NCI-H1092 (cell line): ENCODE results near the gene HCST.

ENCODE experiments used
- DNase-seq: peaks from one replicate; lab custom pipeline; 2025; lab: John Stamatoyannopoulos, UW

The HCST gene

DNA sequence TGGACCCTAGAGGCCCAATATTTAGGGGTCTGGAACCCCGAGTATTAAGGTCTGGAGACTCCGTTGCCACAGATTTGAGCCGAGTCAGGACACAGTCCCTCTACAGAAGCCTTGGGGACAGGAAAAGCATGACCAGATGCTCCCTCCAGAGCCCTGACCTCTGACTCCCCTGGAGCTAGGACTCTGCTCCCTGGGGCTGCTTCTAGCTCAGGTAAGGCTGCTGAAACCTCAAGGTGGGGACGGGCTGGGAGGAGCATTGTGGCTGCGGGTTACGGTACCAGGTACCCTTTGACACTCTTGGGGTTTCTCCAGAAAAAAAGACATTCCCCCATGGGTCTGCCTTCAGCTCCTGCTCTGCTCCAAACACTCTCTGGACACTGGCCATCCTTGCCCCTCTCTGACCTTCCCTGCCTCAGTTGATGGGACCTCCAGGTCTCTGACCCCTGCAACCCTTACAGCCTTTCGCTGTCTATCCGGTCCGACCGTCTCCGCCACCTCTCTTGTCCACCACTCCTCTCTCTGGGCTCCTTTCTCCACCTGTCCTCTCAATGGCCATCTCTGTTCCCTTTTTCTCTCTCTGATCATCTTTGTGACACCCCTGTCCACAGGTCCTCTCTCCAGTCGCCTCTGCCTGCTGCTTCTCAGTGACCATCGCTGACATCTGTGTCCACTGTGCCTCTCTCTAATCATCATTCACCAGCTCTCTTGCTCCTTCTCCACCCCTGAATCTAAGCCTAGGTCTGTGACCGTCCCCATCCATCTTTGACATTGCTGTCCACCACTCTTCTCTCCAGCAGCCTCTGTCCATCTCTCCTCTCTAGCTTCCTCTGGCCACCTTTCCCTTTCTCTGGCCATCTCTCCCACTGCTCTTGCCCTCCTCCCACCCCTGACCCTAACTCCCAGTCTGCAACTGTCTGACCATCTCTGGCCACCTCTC lies 35.3 kb downstream of the HCST start:
- DNase-seq, result no peak

DNA sequence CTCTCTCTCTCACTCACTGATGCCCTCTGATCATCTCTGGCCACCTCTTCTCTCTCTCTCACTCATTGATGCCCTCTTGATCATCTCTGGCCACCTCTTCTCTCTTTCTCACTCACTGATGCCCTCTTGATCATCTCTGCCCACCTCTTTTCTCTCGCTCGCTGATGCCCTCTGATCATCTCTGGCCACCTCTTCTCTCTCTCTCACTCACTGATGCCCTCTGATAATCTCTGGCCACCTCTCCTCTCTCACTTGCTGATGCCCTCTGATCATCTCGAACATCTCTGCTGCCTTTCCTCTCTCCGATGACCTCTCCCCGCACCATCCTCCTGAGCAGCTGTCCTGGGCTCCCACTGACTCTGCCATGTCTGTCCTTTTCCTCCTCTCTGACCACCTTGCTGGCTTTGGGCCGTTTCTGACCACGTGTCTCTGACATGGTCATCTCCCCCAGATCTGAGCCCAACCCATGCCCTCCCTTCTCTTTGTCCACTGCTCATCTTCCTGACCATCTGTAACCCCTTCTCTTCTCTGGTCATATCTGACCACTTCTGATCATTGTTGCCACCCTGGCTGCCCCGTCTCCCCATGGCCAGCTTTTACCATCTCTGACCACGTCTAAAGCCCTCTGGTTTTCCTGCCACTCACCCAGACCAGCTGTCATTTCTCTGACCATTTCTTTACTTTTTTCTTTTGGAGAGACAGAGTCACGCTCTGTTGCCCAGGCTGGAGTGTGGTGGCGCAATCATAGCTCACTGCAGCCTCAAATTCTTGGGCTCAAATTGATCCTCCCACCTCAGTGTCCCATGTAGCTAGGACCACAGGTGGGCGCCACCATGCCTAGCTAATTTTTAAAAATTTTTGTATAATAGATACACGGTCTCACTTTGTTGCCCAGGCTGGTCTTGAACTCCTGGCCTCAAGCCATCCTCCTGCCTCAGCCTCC lies 36.2 kb downstream of the HCST start:
- no peak for DNase-seq

DNA sequence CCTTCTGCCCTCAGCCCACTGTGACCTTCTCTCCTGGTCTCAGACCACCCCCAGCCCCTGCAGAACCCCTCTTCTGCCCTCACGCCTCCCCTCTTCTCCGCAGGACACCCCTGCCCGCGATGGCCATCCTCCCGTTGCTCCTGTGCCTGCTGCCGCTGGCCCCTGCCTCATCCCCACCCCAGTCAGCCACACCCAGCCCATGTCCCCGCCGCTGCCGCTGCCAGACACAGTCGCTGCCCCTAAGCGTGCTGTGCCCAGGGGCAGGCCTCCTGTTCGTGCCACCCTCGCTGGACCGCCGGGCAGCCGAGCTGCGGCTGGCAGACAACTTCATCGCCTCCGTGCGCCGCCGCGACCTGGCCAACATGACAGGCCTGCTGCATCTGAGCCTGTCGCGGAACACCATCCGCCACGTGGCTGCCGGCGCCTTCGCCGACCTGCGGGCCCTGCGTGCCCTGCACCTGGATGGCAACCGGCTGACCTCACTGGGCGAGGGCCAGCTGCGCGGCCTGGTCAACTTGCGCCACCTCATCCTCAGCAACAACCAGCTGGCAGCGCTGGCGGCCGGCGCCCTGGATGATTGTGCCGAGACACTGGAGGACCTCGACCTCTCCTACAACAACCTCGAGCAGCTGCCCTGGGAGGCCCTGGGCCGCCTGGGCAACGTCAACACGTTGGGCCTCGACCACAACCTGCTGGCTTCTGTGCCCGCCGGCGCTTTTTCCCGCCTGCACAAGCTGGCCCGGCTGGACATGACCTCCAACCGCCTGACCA lies 37.2 kb downstream of the HCST start:
- no peak for DNase-seq

DNA sequence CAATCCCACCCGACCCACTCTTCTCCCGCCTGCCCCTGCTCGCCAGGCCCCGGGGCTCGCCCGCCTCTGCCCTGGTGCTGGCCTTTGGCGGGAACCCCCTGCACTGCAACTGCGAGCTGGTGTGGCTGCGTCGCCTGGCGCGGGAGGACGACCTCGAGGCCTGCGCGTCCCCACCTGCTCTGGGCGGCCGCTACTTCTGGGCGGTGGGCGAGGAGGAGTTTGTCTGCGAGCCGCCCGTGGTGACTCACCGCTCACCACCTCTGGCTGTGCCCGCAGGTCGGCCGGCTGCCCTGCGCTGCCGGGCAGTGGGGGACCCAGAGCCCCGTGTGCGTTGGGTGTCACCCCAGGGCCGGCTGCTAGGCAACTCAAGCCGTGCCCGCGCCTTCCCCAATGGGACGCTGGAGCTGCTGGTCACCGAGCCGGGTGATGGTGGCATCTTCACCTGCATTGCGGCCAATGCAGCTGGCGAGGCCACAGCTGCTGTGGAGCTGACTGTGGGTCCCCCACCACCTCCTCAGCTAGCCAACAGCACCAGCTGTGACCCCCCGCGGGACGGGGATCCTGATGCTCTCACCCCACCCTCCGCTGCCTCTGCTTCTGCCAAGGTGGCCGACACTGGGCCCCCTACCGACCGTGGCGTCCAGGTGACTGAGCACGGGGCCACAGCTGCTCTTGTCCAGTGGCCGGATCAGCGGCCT lies 37.9 kb downstream of the HCST start:
- DNase-seq, result no peak

DNA sequence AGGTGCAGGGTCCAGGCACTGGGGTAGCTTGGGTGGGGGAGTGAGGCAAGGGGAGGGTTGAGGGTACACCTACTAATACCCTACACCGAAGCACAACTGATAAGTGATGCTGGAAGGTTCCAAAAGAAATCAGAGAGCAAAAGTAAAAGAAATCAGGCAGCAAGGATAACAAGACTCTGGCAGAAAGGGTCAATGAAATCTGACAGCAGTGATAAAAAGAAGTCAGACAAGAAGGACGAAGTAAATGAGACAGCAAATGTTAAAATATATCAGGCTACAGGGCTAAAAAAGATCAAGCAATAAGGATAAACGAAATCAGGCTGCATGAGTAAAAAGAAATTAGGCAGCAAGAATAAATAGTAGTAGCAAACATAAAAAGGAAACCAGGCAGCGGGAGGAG lies 38.5 kb downstream of the HCST start:
- DNase-seq, result no peak

DNA sequence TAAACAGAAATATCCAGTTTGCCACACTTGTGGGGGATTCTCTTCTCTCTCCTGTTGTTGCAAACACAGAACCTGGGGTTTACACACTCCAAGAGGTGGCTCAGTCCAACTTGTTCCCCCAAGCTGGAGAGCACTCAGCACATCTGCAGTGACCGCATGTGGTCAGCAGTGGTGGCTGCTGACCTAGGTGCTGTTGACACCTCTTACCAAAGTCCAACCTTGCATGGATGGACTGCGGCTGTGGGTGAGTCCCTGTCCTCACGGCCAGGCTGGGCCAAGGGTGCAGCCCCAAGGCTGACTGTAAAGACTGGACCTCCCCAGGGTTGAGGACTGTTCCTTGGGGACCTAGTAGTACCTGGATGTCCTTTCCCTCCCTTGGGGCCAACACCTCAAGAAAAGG lies 39.9 kb downstream of the HCST start:
- no peak for DNase-seq

DNA sequence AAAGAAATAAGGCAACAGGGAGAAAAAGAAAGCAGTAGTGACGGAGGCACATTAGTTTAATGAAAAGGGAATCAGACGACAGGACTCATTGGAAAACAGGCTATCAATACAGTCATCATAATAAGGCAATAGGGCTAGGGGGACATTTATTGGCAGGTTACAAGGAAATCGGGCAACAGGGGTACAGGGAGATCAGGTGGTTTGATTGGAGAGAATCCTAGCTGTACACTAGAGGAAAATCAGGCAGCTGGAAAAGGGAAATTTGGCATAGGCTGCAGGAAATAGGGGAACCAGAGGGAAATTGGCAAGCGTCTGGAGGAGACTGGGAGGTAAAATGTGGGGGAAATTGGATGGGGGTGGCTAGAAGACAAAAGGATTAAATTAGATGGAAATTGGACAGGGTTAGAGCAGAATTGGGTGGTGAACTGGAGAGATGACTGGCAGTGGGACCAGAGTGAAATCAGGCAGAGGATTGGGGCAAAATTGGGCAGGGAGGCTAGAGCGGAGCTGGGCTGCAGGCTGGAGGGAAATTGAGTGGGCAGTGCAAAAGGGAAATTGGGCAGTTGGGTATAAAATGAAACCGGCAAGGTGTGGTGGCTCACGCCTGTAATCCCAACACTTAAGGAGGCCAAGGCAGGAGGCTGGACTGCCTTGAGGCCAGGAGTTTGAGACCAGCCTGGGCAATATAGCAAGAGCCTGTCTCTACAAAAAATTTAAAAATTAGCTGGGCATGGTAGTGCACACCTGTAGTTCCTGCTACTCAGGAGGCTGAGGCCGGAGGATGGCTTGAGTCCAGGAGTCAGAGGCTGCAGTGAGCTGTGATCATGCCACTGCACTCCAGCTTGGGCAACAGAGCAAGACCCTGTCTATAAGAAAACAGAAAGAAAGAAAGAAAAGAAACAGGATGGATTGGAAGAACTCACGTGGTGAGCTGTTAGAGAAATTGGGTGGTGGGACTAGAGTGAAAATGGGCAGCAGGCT lies 41.3 kb downstream of the HCST start:
- DNase-seq, result no peak

DNA sequence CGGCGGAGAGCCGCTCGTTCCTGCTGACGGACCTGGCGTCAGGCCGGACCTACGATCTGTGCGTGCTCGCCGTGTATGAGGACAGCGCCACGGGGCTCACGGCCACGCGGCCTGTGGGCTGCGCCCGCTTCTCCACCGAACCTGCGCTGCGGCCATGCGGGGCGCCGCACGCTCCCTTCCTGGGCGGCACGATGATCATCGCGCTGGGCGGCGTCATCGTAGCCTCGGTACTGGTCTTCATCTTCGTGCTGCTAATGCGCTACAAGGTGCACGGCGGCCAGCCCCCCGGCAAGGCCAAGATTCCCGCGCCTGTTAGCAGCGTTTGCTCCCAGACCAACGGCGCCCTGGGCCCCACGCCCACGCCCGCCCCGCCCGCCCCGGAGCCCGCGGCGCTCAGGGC lies 42.2 kb downstream of the HCST start:
- no peak for DNase-seq

DNA sequence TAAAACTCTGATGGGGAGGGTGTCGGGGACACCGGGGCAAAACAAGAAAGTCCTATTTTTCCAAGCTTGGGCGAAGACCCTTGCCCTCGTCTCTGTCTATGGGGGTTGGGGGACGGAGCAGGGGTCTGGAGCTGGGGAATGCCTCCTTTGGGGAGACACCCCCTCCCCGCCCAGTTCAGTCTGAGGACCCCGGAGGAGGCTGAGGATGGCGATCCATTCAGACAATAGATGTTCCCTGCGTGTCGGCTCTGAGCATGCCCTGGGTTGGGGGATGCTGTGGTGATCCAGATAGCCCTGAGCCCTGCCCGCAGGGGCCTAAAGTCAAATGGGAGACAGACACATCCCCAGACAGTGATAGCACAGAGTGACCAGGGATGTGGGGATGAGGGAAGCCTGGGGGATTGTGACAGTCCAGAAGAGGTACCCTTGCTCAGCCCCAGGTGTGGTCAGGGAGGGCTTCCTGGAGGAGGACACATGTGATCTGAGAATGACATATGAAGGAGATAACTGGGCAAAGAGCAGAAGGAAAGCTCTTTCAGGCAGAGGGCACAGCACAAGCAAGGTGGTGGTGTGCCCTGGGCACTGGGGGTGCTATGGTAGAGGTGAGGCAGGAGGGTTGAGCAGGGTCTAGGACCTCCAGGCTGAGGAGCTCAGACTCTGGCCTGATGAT lies 42.9 kb downstream of the HCST start:
- no peak for DNase-seq

DNA sequence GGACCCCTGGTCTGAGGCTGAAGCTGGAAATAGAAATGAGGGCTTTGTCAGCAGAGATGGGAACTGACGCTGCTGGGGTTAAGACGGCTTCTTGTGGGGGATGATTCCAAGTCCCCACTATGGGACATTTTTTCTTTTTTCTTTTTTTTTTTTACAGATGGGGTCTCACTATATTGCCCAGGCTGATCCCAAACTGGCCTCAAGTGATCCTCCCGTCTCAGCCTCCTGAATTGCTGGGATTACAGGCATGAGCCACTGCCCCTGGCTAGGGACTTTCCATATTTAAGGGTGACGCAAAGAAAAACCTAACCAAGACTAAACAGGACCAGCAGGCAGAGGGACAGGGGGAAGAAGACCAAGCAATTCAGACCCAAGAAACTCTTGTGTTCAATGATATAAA lies 43.9 kb downstream of the HCST start:
- DNase-seq, result no peak

DNA sequence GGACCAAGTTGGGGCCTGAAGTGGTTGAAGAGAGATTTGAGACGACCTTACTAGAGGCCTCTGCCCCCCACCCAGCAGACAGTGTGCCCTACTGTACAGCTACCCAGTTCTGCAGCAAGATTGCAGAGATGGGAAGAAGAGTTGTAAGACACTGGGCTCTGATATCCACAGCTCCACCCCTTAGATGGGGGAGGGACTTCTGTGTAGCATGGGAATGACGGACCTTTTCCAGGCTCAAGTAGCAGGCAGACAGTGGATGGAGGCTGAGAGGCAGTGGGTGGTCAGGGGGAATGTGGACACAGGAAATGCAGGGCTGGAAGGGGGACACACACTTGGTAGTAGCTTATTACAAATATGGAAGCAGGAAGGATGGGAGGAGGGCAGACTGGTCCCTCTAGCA lies 46.8 kb downstream of the HCST start:
- DNase-seq, result no peak
